Ovary (tissue), 3 donors: ENCODE measurements around the gene MAP1LC3B2.

Experiments used
- CTCF ChIP-seq, 3 donors: fragments of 450-650 bp in 2 of 3; fragments of 200-600 bp in 1 of 3; IDR thresholded peaks; one replicate each; pipeline versions ENCODE4 v1.5.1 to v1.8.0; 2016 to 2022; ENCODE audit warnings: antibody characterized with exemption in 3 of 3, mild to moderate bottlenecking in 1 of 3
- EP300 ChIP-seq: sonication (generic); formaldehyde crosslinking; IDR thresholded peaks from one replicate; pipeline ENCODE4 v1.6.1; 2017; ENCODE audit warnings: antibody characterized with exemption
- donor health status: DM: no; HTN: no; CAD: no.

- TF ChIP-seq CTCF (IDR thresholded peaks at IDR 0.05) (no peak), EP300 (no peak)
Observed at GRCh38 chr12:116594325-116595038, 35.3 kb downstream of the MAP1LC3B2 start.
